Measurements from ENCODE around the gene STK10.

Gene STK10

GRCh38 chr5:172043865-172044264, 144.2 kb downstream of the STK10 start:
- no peak overlapping the region for H3K4me3 ChIP-seq (ENCODE audit: low read depth, low read length, poor library complexity, severe bottlenecking)
- H3K4me2 ChIP-seq (ENCODE audit: low read length), result no peak overlapping the region
- no peaks in the 10 kb centered on the region for H3K27me3 ChIP-seq (ENCODE audit: insufficient read depth, low read length)
- no peaks in the 10 kb centered on the region for H3F3A ChIP-seq (ENCODE audit: insufficient read depth, low read length)
- peaks cover 46% of the 10 kb centered on the region for H3K36me3 ChIP-seq (ENCODE audit: insufficient read depth, low read length)
- H3K9me2 ChIP-seq (ENCODE audit: low read depth, low read length), result no peaks in the 10 kb centered on the region
- no peaks in the 10 kb centered on the region for H3K79me2 ChIP-seq (ENCODE audit: insufficient read depth, low read length)
- no peaks in the 10 kb centered on the region for H4K20me1 ChIP-seq (ENCODE audit: insufficient read depth, low read length)
- no peaks in the 10 kb centered on the region for H3K9me3 ChIP-seq (ENCODE audit: low read length)
- TF ChIP-seq EZH2 (IDR thresholded peaks at IDR 0.05; ENCODE audit: borderline replicate concordance, low read length) (no peak), CTCF (IDR thresholded peaks at IDR 0.05; ENCODE audit: low read length) (no peak)
- no peak overlapping the region for H3K9ac ChIP-seq (ENCODE audit: low read length)
- H2AFZ ChIP-seq (ENCODE audit: low read length), result no peak overlapping the region
- no peak overlapping the region for H3K27ac ChIP-seq (ENCODE audit: low read depth, low read length, poor library complexity, severe bottlenecking)
- no peaks in the 10 kb centered on the region for H3K4me1 ChIP-seq (ENCODE audit: insufficient read depth, low read length, severe bottlenecking)

GRCh38 chr5:172042183-172042582, 145.8 kb downstream of the STK10 start:
- TF ChIP-seq EZH2 (IDR thresholded peaks at IDR 0.05; ENCODE audit: borderline replicate concordance, low read length) (no peak), CTCF (IDR thresholded peaks at IDR 0.05; ENCODE audit: low read length) (no peak)
- Histone ChIP-seq H3K27me3 (ENCODE audit: insufficient read depth, low read length) (no peaks in the 10 kb centered on the region), H2AFZ (ENCODE audit: low read length) (no peak overlapping the region), H3K9ac (ENCODE audit: low read length) (no peak overlapping the region), H3K4me3 (ENCODE audit: low read depth, low read length, poor library complexity, severe bottlenecking) (no peak overlapping the region), H3F3A (ENCODE audit: insufficient read depth, low read length) (no peaks in the 10 kb centered on the region), H3K9me2 (ENCODE audit: low read depth, low read length) (no peaks in the 10 kb centered on the region), H3K36me3 (ENCODE audit: insufficient read depth, low read length) (peaks cover 31% of the 10 kb centered on the region), H3K27ac (ENCODE audit: low read depth, low read length, poor library complexity, severe bottlenecking) (no peak overlapping the region), H3K79me2 (ENCODE audit: insufficient read depth, low read length) (no peaks in the 10 kb centered on the region), H3K4me1 (ENCODE audit: insufficient read depth, low read length, severe bottlenecking) (no peaks in the 10 kb centered on the region), H3K4me2 (ENCODE audit: low read length) (no peak overlapping the region), H4K20me1 (ENCODE audit: insufficient read depth, low read length) (no peaks in the 10 kb centered on the region), H3K9me3 (ENCODE audit: low read length) (no peaks in the 10 kb centered on the region)

GRCh38 chr5:172038167-172038566, 149.9 kb downstream of the STK10 start:
- Histone ChIP-seq H3K4me1 (ENCODE audit: insufficient read depth, low read length, severe bottlenecking) (no peaks in the 10 kb centered on the region), H3K36me3 (ENCODE audit: insufficient read depth, low read length) (no peaks in the 10 kb centered on the region), H3F3A (ENCODE audit: insufficient read depth, low read length) (no peaks in the 10 kb centered on the region), H4K20me1 (ENCODE audit: insufficient read depth, low read length) (no peaks in the 10 kb centered on the region), H3K27ac (ENCODE audit: low read depth, low read length, poor library complexity, severe bottlenecking) (no peak overlapping the region), H3K9me2 (ENCODE audit: low read depth, low read length) (no peaks in the 10 kb centered on the region), H2AFZ (ENCODE audit: low read length) (no peak overlapping the region), H3K4me2 (ENCODE audit: low read length) (no peak overlapping the region), H3K4me3 (ENCODE audit: low read depth, low read length, poor library complexity, severe bottlenecking) (no peak overlapping the region), H3K9ac (ENCODE audit: low read length) (no peak overlapping the region), H3K79me2 (ENCODE audit: insufficient read depth, low read length) (no peaks in the 10 kb centered on the region), H3K27me3 (ENCODE audit: insufficient read depth, low read length) (no peaks in the 10 kb centered on the region), H3K9me3 (ENCODE audit: low read length) (no peaks in the 10 kb centered on the region)
- TF ChIP-seq CTCF (IDR thresholded peaks at IDR 0.05; ENCODE audit: low read length), result no peak
- no peak for TF ChIP-seq EZH2 (IDR thresholded peaks at IDR 0.05; ENCODE audit: borderline replicate concordance, low read length)
